Panc1 (cell line): ENCODE measurements around the gene FARP2.
"Not testable (repeated sequence)": the region's sequence is repeated elsewhere in the genome, so short reads cannot be mapped to it uniquely, and the experiment has no call there.

Experiments used
- CTCF ChIP-seq: fragments of 450-650 bp; IDR thresholded peaks from 2 replicates; pipeline ENCODE4 v1.5.1; 2017; ENCODE audit warnings: mild to moderate bottlenecking
- POLR2AphosphoS5 ChIP-seq: IDR thresholded peaks from 2 replicates; pipeline ENCODE4 v1.6.1; 2012; ENCODE audit warnings: mild to moderate bottlenecking, low read depth, low read length, moderate library complexity
- SIN3A ChIP-seq: IDR thresholded peaks from 2 replicates; pipeline ENCODE4 v1.6.1; 2012; ENCODE audit warnings: low read depth, mild to moderate bottlenecking, low read length, moderate library complexity, borderline replicate concordance; ENCODE audit not compliant: insufficient read depth
- TCF7L2 ChIP-seq: IDR thresholded peaks from 2 replicates; pipeline ENCODE4 v1.6.1; 2011; ENCODE audit warnings: mild to moderate bottlenecking, low read depth, low read length, inconsistent platforms
- TF ChIP-seq, protein P1 (sequence below), 2 experiments: IDR thresholded peaks; 2 replicates each; pipeline ENCODE4 v1.6.1; 2011 to 2012; ENCODE audit warnings: low read depth in 2 of 2, control low read depth in 1 of 2, low read length in 1 of 2, mild to moderate bottlenecking in 1 of 2, moderate library complexity in 1 of 2; ENCODE audit not compliant: insufficient read depth in 1 of 2

- TF ChIP-seq CTCF, POLR2AphosphoS5, SIN3A, TCF7L2: not testable (repeated sequence)
- TF ChIP-seq, protein P1, sequence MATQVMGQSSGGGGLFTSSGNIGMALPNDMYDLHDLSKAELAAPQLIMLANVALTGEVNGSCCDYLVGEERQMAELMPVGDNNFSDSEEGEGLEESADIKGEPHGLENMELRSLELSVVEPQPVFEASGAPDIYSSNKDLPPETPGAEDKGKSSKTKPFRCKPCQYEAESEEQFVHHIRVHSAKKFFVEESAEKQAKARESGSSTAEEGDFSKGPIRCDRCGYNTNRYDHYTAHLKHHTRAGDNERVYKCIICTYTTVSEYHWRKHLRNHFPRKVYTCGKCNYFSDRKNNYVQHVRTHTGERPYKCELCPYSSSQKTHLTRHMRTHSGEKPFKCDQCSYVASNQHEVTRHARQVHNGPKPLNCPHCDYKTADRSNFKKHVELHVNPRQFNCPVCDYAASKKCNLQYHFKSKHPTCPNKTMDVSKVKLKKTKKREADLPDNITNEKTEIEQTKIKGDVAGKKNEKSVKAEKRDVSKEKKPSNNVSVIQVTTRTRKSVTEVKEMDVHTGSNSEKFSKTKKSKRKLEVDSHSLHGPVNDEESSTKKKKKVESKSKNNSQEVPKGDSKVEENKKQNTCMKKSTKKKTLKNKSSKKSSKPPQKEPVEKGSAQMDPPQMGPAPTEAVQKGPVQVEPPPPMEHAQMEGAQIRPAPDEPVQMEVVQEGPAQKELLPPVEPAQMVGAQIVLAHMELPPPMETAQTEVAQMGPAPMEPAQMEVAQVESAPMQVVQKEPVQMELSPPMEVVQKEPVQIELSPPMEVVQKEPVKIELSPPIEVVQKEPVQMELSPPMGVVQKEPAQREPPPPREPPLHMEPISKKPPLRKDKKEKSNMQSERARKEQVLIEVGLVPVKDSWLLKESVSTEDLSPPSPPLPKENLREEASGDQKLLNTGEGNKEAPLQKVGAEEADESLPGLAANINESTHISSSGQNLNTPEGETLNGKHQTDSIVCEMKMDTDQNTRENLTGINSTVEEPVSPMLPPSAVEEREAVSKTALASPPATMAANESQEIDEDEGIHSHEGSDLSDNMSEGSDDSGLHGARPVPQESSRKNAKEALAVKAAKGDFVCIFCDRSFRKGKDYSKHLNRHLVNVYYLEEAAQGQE (IDR thresholded peaks at IDR 0.05; ENCODE audit: insufficient read depth in 1 of 2, low read depth in 2 of 2, low read length in 1 of 2): not testable (repeated sequence)
Observed at GRCh38 chr2:241506317-241506716, 150.2 kb downstream of the FARP2 start.
